ENCODE measurements around the gene ATRIP. TPM values are rescaled to one million over a fixed set of nuclear protein-coding genes. Genes with fewer than 3 reads are reported as not detected.
A peak's percentile ranks its signal among the peaks of the same experiment; 100 is the strongest.

ATRIP gene
- total and polyA plus RNA-seq, 8 donors = 2.3 to 34.4 (median 4.6) TPM

DNA sequence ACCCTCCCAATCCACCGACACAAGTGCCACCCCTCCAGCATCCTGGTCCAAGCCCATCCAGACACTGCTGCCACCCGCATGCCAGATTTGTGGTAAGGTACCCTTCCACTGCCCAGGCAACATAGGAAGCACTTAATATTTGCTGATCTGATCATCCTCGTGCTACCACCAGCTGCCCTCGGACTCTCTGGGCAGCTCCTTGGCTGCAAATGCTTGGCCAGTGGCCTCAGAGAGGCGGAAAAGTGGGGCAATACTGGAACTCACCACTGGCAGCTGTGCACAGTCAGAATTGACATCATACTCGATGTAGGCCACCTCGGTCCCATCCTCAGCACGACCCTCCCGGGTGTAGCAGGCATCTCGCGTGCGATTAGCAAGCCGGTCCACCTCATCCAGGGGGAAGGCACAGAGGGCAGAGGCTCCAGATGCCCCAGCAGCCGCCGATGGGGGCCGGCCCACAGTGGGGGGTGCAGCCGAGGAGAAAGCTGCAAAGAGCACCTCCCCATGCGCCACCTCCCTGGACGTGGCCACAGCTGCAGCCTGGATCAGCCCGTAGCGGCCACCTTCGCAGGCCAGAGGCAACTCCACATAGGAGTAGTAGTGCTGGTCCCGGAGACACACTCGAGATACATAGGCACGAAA, 23.2 kb upstream of the ATRIP start:
- no peaks in the 10 kb centered on the region for H3K9me3 ChIP-seq
- no peak for DNase-seq
- intact Hi-C loops (cut with DNase I; ENCODE audit: low total_unique reads) = no loop called here
- H3K27me3 ChIP-seq = peaks cover 0 to under 1% (median 0%) of the 10 kb centered on the region in 3 donors
- H3K36me3 ChIP-seq = peaks cover 14 to 61% (median 51%) of the 10 kb centered on the region in 4 donors
- H3K27ac ChIP-seq = no peak overlapping the region
- H3K4me1 ChIP-seq = peaks cover 43 to 65% (median 55%) of the 10 kb centered on the region in 4 donors
- TF ChIP-seq POLR2AphosphoS5 (IDR thresholded peaks at IDR 0.05) = no peak
- no peak for TF ChIP-seq POLR2A (IDR thresholded peaks at IDR 0.05)
- no peak for TF ChIP-seq EP300 (IDR thresholded peaks at IDR 0.05)
- TF ChIP-seq, protein P1, sequence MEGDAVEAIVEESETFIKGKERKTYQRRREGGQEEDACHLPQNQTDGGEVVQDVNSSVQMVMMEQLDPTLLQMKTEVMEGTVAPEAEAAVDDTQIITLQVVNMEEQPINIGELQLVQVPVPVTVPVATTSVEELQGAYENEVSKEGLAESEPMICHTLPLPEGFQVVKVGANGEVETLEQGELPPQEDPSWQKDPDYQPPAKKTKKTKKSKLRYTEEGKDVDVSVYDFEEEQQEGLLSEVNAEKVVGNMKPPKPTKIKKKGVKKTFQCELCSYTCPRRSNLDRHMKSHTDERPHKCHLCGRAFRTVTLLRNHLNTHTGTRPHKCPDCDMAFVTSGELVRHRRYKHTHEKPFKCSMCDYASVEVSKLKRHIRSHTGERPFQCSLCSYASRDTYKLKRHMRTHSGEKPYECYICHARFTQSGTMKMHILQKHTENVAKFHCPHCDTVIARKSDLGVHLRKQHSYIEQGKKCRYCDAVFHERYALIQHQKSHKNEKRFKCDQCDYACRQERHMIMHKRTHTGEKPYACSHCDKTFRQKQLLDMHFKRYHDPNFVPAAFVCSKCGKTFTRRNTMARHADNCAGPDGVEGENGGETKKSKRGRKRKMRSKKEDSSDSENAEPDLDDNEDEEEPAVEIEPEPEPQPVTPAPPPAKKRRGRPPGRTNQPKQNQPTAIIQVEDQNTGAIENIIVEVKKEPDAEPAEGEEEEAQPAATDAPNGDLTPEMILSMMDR (IDR thresholded peaks at IDR 0.05) = no peak
- no peak overlapping the region for H3K4me3 ChIP-seq
- WGBS, 5 donors = 86 to 91% (median 87%) methylated on average over 5 to 25 of the region's 25 CpGs

DNA sequence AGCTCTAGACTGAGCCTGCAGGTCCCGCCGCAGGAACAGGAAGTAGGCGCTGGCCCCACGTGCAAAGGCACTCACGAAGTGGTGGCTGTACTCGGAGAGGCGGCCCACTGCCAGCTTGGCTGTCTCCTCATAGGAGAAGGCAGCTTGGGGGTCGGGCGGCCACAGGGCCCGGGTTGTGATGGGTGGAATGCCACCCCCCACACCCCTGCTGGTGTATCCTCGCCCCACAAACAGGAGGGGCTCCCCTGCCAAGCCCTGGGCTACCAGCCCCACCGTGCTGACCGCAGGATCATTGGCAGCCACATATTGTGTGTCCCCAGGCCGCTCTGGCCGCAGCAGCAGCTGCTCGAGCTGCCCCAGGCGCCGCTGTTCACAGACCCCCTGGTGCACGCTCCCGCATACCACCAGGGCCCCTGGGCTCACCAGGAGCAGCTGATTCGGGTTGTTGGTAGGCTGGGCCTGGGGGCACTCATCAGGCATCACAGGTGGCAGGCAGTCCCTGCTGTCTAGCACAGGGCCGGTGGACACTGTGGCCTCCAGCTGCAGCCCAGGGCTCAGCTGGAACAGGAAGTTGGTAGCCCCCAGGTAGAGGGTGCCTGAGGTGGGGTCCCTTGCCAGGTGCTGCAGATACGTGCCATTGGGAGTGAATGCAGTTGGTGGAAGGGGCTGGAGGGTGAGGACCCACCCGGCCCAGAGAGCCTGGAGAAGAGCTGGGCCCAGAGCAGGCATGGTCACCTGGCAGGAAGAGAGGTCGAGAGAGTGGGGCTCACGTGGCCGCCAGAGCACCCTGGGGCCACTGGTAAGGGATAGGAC, 22.4 kb upstream of the ATRIP start:
- H3K27ac ChIP-seq = no peak overlapping the region
- H3K4me1 ChIP-seq = peaks cover 44 to 70% (median 58%) of the 10 kb centered on the region in 4 donors
- no peak for TF ChIP-seq POLR2A (IDR thresholded peaks at IDR 0.05)
- no peak for TF ChIP-seq EP300 (IDR thresholded peaks at IDR 0.05)
- no peak for TF ChIP-seq POLR2AphosphoS5 (IDR thresholded peaks at IDR 0.05)
- TF ChIP-seq, protein P1 (IDR thresholded peaks at IDR 0.05) = no peak
- H3K9me3 ChIP-seq = no peaks in the 10 kb centered on the region
- H3K36me3 ChIP-seq = peaks cover 7 to 54% (median 44%) of the 10 kb centered on the region in 4 donors
- DNase-seq = no peak
- H3K4me3 ChIP-seq = no peak overlapping the region
- H3K27me3 ChIP-seq = peaks cover 0 to 5% (median 0%) of the 10 kb centered on the region in 3 donors
- intact Hi-C loops (cut with DNase I; ENCODE audit: low total_unique reads) = no loop called here
- 80 to 89% (median 89%) methylated on average over 7 to 27 of the region's 27 CpGs for WGBS, 5 donors

- intact Hi-C loops (cut with DNase I; ENCODE audit: low total_unique reads) = no loop called here
- no peak for TF ChIP-seq EP300 (IDR thresholded peaks at IDR 0.05)
- no peak for TF ChIP-seq POLR2AphosphoS5 (IDR thresholded peaks at IDR 0.05)
- TF ChIP-seq POLR2A (IDR thresholded peaks at IDR 0.05) = no peak
- TF ChIP-seq, protein P1 (IDR thresholded peaks at IDR 0.05) = no peak
- peaks cover 0 to 41% (median 31%) of the 10 kb centered on the region in 4 donors for H3K36me3 ChIP-seq
- 11 to 65% (median 29%) methylated on average over 2 to 13 of the region's 13 CpGs for WGBS, 5 donors
- H3K27me3 ChIP-seq = peaks cover 0 to 5% (median 0%) of the 10 kb centered on the region in 3 donors
- no peaks in the 10 kb centered on the region for H3K9me3 ChIP-seq
- H3K4me1 ChIP-seq = peaks cover 52 to 78% (median 64%) of the 10 kb centered on the region in 4 donors
- H3K27ac ChIP-seq = peak overlapping the region in 2 of 5 donors; percentile 47 to 96
- H3K4me3 ChIP-seq = peak overlapping the region in 1 of 4 donors; percentile 58
- peak; percentile 43 to 77 for DNase-seq
Observed at GRCh38 chr3:48425281-48425812, 21.2 kb upstream of the ATRIP start.

DNA sequence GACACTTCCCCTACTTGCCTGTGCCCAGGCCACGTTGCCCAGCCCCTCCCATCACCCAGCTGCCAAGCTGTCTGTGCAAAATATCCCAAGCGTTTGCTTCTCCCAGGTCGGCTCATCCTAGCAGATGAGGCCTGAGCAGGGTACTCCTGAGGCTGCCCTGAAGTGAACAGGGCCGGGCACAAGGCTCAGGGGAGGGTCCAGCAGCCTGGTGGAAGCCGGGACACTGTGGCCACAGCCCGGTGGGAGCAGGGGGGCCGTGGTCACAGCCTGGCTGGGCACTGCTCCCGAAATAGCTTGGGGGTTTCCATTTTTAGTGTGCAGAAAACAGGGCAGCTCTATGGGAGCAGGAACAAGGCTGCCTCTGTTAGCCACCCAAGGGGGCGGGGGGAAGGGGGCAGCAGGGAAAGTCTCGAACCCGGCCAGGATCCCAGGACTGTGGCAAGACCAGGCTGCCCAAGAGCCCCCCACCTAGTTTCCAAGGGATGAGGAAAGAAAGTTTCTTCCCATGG, 20.1 kb upstream of the ATRIP start:
- Histone ChIP-seq H3K4me3 (peak overlapping the region in 2 of 4 donors; percentile 18 to 58), H3K4me1 (peaks cover 57 to 87% (median 73%) of the 10 kb centered on the region in 4 donors), H3K9me3 (no peaks in the 10 kb centered on the region), H3K36me3 (peaks cover 0 to 30% (median 24%) of the 10 kb centered on the region in 4 donors), H3K27ac (peak overlapping the region in 4 of 5 donors; percentile 92 to 97 (median 94)), H3K27me3 (peaks cover 0 to 5% (median 0%) of the 10 kb centered on the region in 3 donors)
- no peak for TF ChIP-seq POLR2AphosphoS5 (IDR thresholded peaks at IDR 0.05)
- 39 to 59% (median 44%) methylated on average over 3 to 11 of the region's 11 CpGs for WGBS, 5 donors
- intact Hi-C loops (cut with DNase I; ENCODE audit: low total_unique reads) = no loop called here
- DNase-seq = peak in 1 of 2 donors; percentile 61

Measured in stomach (tissue), 9 donors.